Endodermal cell (in vitro differentiated cells): ENCODE results near the gene NEGR1. TPM values are rescaled to one million over a fixed set of nuclear protein-coding genes. Genes with fewer than 3 reads are reported as not detected.

Experiments used
- DNase-seq: peaks from one replicate; pipeline ENCODE4 v3.0.0-alpha.2; 2017
- H3K27ac ChIP-seq: 2 replicates; pipeline ENCODE4 v1.5.1; 2013; ENCODE audit warnings: mild to moderate bottlenecking, low read depth, low read length, moderate library complexity
- H3K27me3 ChIP-seq: 2 replicates; pipeline ENCODE4 v1.6.1; 2013; ENCODE audit warnings: mild to moderate bottlenecking, low read length, moderate library complexity; ENCODE audit not compliant: insufficient read depth, control insufficient read depth, poor library complexity, severe bottlenecking
- H3K36me3 ChIP-seq: 2 replicates; pipeline ENCODE4 v1.7.0; 2013; ENCODE audit warnings: mild to moderate bottlenecking, low read length, moderate library complexity; ENCODE audit not compliant: control insufficient read depth, insufficient read depth
- H3K4me1 ChIP-seq: one replicate; pipeline ENCODE4 v1.7.0; 2013; ENCODE audit warnings: low read length; ENCODE audit not compliant: control insufficient read depth, insufficient read depth
- H3K4me3 ChIP-seq: 2 replicates; pipeline ENCODE4 v1.5.1; 2013; ENCODE audit warnings: mild to moderate bottlenecking, low read length, moderate library complexity
- H3K9ac ChIP-seq: 2 replicates; pipeline ENCODE4 v1.6.1; 2013; ENCODE audit warnings: mild to moderate bottlenecking, low read length, moderate library complexity; ENCODE audit not compliant: poor library complexity, severe bottlenecking; ENCODE audit errors: extremely low read depth
- H3K9me3 ChIP-seq: 2 replicates; pipeline ENCODE4 v1.6.1; 2013; ENCODE audit warnings: mild to moderate bottlenecking, low read length, moderate library complexity; ENCODE audit not compliant: control insufficient read depth
- H3K27ac Mint-ChIP-seq: 2 replicates; pipeline ENCODE4 v1.8.0; 2020; ENCODE audit warnings: mixed read lengths
- H3K27me3 Mint-ChIP-seq: 2 replicates; pipeline ENCODE4 v1.8.0; 2021; ENCODE audit warnings: mild to moderate bottlenecking, mixed read lengths; ENCODE audit not compliant: insufficient read depth
- H3K36me3 Mint-ChIP-seq: 2 replicates; pipeline ENCODE4 v1.8.0; 2020; ENCODE audit warnings: low read depth, mixed read lengths
- H3K4me1 Mint-ChIP-seq: 2 replicates; pipeline ENCODE4 v1.8.0; 2020; ENCODE audit warnings: mixed read lengths
- H3K4me3 Mint-ChIP-seq: 2 replicates; pipeline ENCODE4 v1.8.0; 2020; ENCODE audit warnings: mild to moderate bottlenecking, moderate library complexity, mixed read lengths
- H3K9me3 Mint-ChIP-seq: 2 replicates; pipeline ENCODE4 v1.8.0; 2020; ENCODE audit warnings: mild to moderate bottlenecking, mixed read lengths
- WGBS, 2 experiments: methylation state at CpG; one replicate each; pipeline versions ENCODE4 v1.1.5 to v1.1.7; 2013; ENCODE audit warnings: missing lambda C conversion rate in 2 of 2, mixed read lengths in 1 of 2; ENCODE audit not compliant: insufficient coverage in 1 of 2, insufficient read length in 1 of 2; 5-methylcytosine and 5-hydroxymethylcytosine counted together
- total RNA-seq, 2 donors: library from RNA; stranded (reverse); fragmentation: NEBNext Ultra II Directional in 1 of 2; extraction: Animal tissue kit (Norgen Biotek cat#: 25700) in 1 of 2; gene quantifications; 2 replicates in 1 of 2; 3 replicates in 1 of 2; pipeline ENCODE4 v1.2.1, GENCODE V29; 2021
- TF ChIP-seq, protein P1 (sequence below): fragments of 200-600 bp; sonication (generic); conservative IDR thresholded peaks from 2 replicates; pipeline ENCODE4 v1.5.0; 2021; ENCODE audit warnings: antibody characterized with exemption, mild to moderate bottlenecking

Gene NEGR1
- total RNA-seq, 2 donors from 2014 or later = 1.5 to 2.1 TPM

GRCh38 chr1:71655604-71656003, 626.7 kb downstream of the NEGR1 start:
- no peaks in the 10 kb centered on the region for H3K27me3 ChIP-seq
- no peak overlapping the region for H3K9ac ChIP-seq
- DNase-seq = no peak
- H3K4me1 ChIP-seq = no peaks in the 10 kb centered on the region
- WGBS, 2 experiments = 98 to 100% methylated on average over 2 of the region's 2 CpGs
- H3K27ac Mint-ChIP-seq = no peak overlapping the region
- H3K9me3 Mint-ChIP-seq = no peaks in the 10 kb centered on the region
- TF ChIP-seq, protein P1, sequence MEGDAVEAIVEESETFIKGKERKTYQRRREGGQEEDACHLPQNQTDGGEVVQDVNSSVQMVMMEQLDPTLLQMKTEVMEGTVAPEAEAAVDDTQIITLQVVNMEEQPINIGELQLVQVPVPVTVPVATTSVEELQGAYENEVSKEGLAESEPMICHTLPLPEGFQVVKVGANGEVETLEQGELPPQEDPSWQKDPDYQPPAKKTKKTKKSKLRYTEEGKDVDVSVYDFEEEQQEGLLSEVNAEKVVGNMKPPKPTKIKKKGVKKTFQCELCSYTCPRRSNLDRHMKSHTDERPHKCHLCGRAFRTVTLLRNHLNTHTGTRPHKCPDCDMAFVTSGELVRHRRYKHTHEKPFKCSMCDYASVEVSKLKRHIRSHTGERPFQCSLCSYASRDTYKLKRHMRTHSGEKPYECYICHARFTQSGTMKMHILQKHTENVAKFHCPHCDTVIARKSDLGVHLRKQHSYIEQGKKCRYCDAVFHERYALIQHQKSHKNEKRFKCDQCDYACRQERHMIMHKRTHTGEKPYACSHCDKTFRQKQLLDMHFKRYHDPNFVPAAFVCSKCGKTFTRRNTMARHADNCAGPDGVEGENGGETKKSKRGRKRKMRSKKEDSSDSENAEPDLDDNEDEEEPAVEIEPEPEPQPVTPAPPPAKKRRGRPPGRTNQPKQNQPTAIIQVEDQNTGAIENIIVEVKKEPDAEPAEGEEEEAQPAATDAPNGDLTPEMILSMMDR = no peak
- no peaks in the 10 kb centered on the region for H3K4me1 Mint-ChIP-seq
- no peak overlapping the region for H3K4me3 ChIP-seq
- no peak overlapping the region for H3K4me3 Mint-ChIP-seq
- no peaks in the 10 kb centered on the region for H3K36me3 ChIP-seq
- H3K9me3 ChIP-seq = no peaks in the 10 kb centered on the region
- H3K27ac ChIP-seq = no peak overlapping the region
- no peaks in the 10 kb centered on the region for H3K27me3 Mint-ChIP-seq
- H3K36me3 Mint-ChIP-seq = no peaks in the 10 kb centered on the region

DNA sequence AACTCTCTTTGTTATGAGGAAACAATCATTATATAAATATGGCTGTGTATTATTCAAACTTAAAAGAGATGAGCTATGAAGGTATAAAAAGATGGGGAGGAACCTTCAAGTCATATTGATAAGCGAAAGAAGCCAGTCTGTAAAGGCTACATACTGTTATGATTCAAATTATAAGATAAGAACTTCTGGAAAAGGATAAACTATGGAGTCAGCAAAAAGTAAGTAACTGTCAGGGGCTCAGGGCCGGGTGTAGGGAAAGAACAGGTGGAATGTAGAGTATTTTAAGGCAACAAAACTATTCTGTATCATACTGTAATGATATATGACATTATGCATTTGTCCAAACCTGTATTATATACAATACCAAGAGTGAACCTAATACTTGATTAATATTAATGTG, 628.4 kb downstream of the NEGR1 start:
- DNase-seq = no peak
- WGBS, 2 experiments = 83 to 90% methylated on average over 1 to 2 of the region's 2 CpGs
- Mint-ChIP-seq H3K36me3 (no peaks in the 10 kb centered on the region), H3K27me3 (no peaks in the 10 kb centered on the region), H3K9me3 (no peaks in the 10 kb centered on the region), H3K27ac (no peak overlapping the region), H3K4me3 (no peak overlapping the region), H3K4me1 (no peaks in the 10 kb centered on the region)
- H3K4me1 ChIP-seq = no peaks in the 10 kb centered on the region
- no peak overlapping the region for H3K9ac ChIP-seq
- no peaks in the 10 kb centered on the region for H3K36me3 ChIP-seq
- no peaks in the 10 kb centered on the region for H3K9me3 ChIP-seq
- no peak overlapping the region for H3K4me3 ChIP-seq
- H3K27ac ChIP-seq = no peak overlapping the region
- TF ChIP-seq, protein P1 = no peak
- H3K27me3 ChIP-seq = no peaks in the 10 kb centered on the region

- Histone ChIP-seq H3K27ac (no peak overlapping the region), H3K27me3 (no peaks in the 10 kb centered on the region), H3K4me1 (no peaks in the 10 kb centered on the region), H3K36me3 (no peaks in the 10 kb centered on the region), H3K9ac (no peak overlapping the region), H3K4me3 (no peak overlapping the region), H3K9me3 (no peaks in the 10 kb centered on the region)
- Mint-ChIP-seq H3K4me1 (no peaks in the 10 kb centered on the region), H3K9me3 (no peaks in the 10 kb centered on the region), H3K36me3 (no peaks in the 10 kb centered on the region), H3K27ac (no peak overlapping the region), H3K4me3 (no peak overlapping the region), H3K27me3 (no peaks in the 10 kb centered on the region)
- 83 to 87% methylated on average over 1 of the region's 1 CpG for WGBS, 2 experiments
- TF ChIP-seq, protein P1 = no peak
- no peak for DNase-seq
Observed at GRCh38 chr1:71651214-71651613, 631.1 kb downstream of the NEGR1 start.
